Hepatic stellate cell (primary cell): ENCODE results near the gene TCEAL1.
"Not testable (repeated sequence)": the region's sequence is repeated elsewhere in the genome, so short reads cannot be mapped to it uniquely, and the experiment has no call there.

ENCODE experiments used
- DNase-seq: peaks from one replicate; pipeline ENCODE4 v3.0.0; 2011; ENCODE audit warnings: low spot score

Gene TCEAL1, protein sequence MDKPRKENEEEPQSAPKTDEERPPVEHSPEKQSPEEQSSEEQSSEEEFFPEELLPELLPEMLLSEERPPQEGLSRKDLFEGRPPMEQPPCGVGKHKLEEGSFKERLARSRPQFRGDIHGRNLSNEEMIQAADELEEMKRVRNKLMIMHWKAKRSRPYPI

GRCh38 chrX:103628386-103629317 is at the start of gene TCEAL1:
TSS of gene TCEAL1 (plus strand) at chrX:103628975. CDS start at chrX:103629917, 942 bp downstream.
- no peak for DNase-seq

- DNase-seq, result no peak
Observed at GRCh38 chrX:103584596-103584995, 44.2 kb upstream of the TCEAL1 start.

GRCh38 chrX:103585411-103586313 is 43.1 kb upstream of the TCEAL1 start, which contains the start of gene TCEAL4:
TSS of gene TCEAL4 (plus strand) at chrX:103585515. CDS start at chrX:103586676, 1,161 bp downstream.
- DNase-seq, result peak; percentile 19

GRCh38 chrX:103586314-103586646 is 42.5 kb upstream of the TCEAL1 start:
- DNase-seq, result no peak

DNA sequence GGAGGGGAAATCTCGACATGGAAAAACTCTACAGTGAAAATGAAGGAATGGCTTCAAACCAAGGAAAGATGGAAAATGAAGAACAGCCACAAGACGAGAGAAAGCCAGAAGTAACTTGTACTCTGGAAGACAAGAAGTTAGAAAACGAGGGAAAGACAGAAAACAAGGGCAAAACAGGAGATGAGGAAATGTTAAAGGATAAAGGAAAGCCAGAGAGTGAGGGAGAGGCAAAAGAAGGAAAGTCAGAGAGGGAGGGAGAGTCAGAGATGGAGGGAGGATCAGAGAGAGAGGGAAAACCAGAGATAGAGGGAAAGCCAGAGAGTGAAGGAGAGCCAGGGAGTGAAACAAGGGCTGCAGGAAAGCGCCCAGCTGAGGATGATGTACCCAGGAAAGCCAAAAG is 42.1 kb upstream of the TCEAL1 start:
- no peak for DNase-seq

- not testable (repeated sequence) for DNase-seq
Observed at GRCh38 chrX:103592295-103592694, 36.5 kb upstream of the TCEAL1 start.

DNA sequence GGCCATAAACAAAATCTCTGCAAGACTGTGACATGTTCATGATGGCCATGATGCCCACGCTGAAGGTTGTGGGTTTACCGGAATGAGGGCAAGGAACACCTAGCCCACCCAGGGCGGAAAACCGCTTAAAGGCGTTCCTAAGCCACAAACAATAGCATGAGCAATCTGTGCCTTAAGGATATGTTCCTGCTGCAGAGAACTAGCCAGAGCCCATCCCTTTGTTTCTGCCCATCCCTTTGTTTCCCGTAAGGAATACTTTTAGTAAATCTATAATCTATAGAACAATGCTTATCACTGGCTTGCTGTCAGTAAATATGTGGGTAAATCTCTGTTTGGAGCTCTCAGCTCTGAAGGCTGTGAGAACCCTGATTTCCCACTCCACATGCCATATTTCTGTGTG is 33.6 kb upstream of the TCEAL1 start:
- DNase-seq, result not testable (repeated sequence)

GRCh38 chrX:103607364-103608305 is 21.1 kb upstream of the TCEAL1 start, which contains the start of gene TCEAL3:
TSS of gene TCEAL3 (plus strand) at chrX:103607963. CDS start at chrX:103609065, 1,102 bp downstream.
- DNase-seq, result peak; percentile 25

- no peak for DNase-seq
Observed at GRCh38 chrX:103608306-103608963, 20.3 kb upstream of the TCEAL1 start.

- DNase-seq, result no peak
Observed at GRCh38 chrX:103610282-103610681, 18.5 kb upstream of the TCEAL1 start.

DNA sequence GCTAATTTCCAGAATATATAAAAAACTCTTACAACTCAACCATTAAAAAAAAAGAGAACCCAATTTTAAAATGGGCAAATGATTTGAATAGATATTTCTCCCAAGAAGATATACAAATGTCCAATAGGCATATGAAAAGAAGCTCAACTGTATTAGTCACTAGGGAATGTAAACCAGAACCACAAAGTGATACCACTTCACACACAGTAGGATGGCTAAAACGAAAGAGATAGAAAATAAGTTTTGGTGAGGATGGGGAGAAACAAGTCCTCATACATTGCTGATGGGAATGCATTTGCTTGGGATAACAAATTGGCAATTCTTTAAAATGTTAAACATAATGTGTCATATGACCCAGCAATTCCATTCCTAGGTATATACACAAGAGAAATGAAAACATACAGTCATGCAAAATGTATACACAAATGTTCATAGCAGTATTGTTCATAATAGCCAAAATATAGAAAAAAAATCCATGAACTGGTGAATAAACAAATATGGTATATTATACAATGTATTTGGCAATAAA is 15.3 kb upstream of the TCEAL1 start:
- DNase-seq, result no peak

DNA sequence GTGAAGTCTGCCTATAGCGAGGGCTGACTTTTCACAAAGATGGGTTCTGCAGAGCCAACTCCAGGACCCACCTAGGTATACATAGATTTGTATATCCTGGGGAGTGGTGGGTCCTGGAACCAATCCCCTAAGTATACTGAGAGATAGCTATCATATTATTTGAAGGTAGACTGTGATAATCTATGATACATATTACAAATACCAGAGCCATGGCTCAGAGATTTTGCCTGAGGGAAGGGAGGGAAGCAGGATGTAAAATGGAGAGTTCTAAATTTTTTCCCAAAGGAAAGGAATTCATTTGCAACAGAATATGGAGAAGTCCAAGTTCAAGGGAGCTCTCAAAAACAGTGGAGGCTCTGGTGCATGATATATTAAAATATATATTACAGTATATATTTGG is 13.8 kb upstream of the TCEAL1 start:
- DNase-seq, result no peak

DNA sequence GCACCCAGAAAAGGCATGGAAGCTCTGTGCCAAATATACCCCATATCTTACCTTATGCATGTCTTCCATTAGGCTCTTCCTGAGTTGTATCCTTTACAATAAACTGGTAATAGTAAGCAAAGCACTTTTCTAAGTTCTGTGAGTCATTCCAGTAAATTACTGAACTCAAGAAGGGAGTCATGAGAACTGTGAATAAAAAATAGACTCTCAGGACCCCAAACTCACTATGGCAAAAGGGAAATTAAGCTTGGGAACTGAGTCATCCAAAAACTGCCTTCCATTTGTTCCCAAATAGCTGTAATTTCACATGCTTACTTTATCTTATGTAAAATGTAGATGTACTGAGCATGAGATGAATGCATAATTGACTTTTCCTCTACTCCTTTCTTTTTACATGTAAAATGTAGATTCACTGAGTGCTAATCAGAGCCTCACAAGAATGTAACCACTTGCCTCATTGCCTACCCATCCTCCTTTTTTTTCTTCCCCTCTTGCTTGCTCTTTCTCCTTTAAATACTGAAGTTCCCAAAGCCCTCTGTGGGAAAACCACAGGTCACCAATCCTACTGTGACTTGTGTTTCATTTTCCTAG is 12.9 kb upstream of the TCEAL1 start:
- DNase-seq, result no peak

GRCh38 chrX:103616676-103617186 is 12.0 kb upstream of the TCEAL1 start:
- no peak for DNase-seq

- DNase-seq, result no peak
Observed at GRCh38 chrX:103624111-103624510, 4.7 kb upstream of the TCEAL1 start.

DNA sequence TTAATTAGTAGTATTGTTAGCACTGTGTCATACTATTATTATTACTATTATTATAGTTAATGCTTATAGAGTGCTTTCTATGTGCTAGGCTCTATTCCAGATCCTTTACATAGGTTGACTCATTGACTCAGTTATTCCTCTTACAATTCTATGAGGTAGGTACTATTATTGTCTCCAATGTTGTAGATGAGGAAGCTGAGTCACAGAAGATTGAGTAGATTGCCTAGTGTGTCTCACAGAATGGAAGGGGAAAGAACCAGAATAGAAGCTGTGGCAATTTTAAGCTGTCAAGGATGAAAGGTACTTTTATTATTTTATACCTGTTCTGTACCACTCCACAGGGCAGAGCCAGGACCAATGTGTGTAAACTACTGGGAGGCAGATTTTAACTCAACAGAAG is 1.9 kb upstream of the TCEAL1 start:
- no peak for DNase-seq

GRCh38 chrX:103629318-103630170 is 769 bp downstream of the TCEAL1 start:
- DNase-seq, result no peak

DNA sequence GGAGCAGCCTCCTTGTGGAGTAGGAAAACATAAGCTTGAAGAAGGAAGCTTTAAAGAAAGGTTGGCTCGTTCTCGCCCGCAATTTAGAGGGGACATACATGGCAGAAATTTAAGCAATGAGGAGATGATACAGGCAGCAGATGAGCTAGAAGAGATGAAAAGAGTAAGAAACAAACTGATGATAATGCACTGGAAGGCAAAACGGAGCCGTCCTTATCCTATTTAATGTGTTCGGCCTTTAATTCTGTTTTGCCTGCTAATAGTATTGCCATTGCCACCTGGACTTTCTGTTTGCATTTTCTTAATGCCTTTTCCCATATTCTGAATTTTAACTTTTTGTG is 1.4 kb downstream of the TCEAL1 start:
- no peak for DNase-seq

GRCh38 chrX:103631145-103631544 is 2.4 kb downstream of the TCEAL1 start:
- DNase-seq, result no peak
